HG03558 (cell line): ENCODE results near the gene NUMBL.
"Not testable (repeated sequence)": the region's sequence is repeated elsewhere in the genome, so short reads cannot be mapped to it uniquely, and the experiment has no call there.

Experiments
- ATAC-seq: cut with Tn5 transposase; IDR thresholded peaks from one replicate; pipeline ENCODE4 v1.9.1; 2021; ENCODE audit warnings: moderate number of reproducible peaks; ENCODE audit not compliant: unreplicated experiment; ENCODE audit errors: extremely low read depth

The NUMBL gene

DNA sequence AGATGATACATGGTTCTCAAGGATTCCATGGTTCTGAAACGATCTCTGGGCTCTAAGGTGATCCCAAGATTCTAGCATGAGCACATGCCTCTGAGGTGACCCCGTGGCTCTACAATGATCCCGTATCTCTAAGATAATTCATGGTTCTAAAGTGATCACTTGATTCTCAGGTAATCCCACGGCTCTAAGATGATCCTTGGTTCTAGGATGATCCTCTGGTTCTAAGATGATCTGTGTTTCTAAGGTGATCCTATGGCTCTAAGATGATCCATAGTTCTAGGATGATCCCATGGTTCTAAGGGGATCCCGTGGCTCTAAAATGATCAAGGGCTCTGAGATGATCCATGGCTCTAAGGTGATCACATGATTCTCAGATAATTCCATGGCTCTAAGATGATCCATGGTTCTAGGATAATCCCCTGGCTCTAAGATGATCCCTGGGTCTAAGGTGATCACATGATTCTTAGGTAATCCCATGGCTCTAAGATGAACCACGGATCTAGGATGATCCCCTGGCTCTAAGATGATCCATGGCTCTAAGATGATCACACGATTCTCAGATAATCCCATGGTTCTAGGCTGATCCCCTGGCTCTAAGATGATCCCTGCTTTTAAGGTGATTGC lies 21.3 kb downstream of the NUMBL start:
- no peak for ATAC-seq

DNA sequence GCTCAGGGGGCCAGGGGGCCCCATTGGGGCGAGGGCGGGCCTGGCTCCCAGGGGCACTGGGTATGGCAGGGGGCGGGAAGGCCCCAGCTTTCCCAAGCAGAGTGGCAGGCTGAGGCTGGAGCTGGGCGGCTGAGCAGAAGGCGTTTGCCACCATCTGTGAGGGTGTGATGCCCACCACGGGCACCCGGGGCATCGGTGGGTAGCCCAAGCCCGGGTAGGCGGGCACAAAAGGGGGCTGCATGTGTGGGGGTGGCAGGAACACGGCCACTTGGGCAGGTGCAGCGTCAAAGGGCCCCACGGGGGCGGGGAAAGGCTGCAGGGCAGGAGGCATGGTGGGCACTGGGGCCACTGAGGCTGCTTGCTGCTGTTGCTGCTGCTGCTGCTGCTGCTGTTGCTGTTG lies 22.8 kb downstream of the NUMBL start:
- ATAC-seq, result no peak

DNA sequence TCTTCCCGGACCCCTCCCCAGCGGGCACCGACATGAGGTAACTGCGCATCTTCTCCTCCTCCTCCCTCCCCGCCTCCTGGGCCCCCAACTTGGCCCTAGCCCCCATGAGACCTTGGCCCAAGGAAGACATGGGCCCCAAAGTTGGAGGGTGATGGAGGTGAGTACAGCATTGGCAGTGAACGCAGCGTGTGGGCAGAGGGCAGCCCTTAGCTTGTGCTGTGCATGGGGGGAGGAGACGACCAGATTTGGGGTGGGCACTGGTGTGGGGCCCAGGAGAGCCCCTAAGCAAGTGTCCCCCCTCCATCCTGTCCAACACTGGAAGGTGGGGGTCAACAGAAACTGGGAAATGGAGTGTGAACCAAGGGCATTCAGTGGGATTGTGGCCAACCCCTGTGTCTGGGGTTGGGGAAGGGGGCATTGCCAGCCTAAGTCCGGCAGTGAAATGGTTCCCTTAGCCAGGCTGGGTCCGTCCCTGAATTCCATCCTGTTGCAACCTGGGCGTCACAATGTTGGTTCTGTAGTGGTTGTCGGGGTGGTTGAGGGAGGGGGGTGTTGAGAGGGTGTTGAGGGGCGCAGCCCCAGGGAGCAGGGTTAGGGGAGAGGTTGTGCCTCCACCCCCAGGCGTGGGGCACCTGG lies 23.5 kb downstream of the NUMBL start:
- no peak for ATAC-seq

DNA sequence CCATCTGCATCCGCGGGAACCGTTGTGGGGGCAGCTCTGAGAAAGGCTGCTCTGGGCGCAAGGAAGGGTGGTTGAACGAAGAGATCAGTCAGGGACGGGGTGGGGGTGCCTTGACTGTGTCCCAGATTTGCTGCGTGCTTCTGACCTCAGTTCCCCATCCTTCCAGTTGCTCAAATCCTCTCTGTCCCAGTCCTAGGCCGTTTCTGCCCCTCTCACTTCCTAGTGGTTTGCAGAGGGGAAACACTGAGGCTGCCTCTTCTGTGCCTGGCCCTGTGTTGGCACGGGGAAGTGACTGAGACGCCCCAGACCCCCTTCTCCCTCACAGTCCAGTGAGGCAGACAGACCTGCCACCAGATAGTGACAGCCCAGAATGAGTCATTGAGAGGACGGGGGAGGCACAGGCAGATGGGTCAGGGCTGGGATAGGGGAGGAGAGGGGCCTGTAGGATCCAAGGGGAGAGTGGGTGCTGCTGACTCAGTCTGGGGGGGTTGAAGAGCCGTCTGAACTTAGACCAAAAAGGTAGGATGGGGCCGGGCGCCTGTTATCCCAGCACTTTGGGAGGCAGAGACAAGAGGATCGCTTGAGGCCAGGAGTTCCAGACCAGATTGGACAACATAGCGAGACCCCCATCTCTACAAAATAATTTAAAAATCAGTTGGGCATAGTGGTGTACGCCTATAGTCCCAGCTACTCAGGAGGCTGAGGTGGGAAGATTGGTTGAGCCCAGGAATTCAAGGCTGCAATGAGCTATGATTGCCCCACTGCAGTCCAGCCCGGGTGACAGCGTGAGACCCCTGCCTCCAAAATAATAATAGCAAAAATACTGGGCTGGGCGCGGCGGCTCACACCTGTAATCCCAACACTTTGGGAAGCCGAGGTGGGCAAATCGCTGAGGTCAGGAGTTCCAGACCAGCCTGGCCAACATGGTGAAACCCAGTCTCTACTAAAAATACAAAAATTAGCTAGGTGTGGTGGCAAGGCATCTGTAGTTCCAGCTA lies 26.5 kb downstream of the NUMBL start:
- no peak for ATAC-seq

DNA sequence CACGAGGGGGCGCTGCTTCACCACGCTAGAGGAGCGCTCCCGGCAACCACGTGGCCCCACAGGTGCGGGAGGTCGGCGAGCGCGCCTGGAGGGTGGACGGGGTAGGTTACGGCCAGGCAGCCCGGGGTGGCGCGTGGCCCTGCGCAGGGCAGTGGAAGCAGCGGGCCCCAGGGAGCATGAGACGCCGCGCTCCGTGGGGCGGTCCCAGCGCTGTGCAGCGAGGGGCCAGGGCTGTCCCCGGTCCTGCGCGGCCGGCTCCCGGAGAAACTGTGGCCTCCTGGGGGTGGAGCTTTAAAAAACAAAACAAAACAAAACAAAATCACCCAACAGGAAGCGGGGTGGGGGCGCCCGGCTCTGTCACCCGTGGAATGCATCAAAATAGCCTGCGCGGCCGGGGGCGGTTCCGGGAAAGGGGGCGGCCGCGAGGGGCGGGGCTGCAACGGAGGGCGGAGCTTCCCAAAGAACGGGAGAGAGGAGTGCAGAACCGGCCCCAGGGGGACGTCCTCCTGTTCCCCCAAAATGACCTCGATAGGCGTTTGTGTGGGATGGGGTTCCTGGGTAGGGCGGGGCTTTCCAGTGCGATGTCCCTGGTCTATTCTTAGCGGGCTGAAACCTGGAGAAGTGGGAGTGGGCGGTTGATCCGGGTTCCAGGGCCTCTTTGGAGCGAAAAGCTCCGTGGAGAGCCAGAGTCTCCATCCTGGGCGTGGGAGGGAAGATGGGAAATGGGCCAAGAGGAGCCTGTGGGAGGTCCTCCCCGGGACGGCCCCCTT lies 27.3 kb downstream of the NUMBL start:
- ATAC-seq, result no peak

DNA sequence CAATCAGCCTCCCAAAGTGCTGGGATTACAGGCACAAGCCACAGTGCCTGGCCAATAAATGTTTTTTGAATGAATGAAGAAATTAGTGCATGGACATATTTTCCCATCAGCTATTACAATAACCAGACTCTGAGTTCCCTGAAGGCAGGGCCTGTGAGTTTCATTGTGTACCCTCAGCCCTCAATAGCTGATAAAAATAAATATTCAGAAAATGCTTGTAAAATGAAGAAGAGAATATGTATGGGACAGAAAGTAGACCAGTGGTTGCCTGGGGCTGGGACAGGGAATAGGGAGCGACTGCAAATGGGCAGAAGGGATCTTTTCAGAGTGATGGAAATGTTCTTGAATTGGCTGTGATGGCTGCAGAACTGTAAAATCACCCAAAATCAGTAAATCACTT lies 28.8 kb downstream of the NUMBL start:
- ATAC-seq, result no peak

DNA sequence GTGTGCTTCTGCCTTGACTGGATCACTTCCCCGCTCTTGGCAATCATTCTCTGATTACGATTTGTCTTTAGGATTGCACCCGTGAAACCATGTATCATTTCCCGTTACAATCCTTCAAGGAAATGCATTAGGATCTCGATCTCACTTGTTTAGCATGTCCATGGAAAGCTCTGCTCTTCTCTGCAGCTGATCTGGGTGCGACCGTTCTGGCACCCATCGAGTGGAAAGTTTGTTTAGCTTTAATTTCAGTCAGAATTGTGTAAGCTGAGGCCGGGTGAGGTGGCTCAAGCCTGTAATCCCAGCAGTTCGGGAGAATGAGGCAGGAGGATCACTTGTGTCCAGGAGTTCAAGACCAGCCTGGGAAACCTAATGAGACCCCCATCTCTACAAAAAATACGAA lies 30.9 kb downstream of the NUMBL start:
- ATAC-seq, result no peak

DNA sequence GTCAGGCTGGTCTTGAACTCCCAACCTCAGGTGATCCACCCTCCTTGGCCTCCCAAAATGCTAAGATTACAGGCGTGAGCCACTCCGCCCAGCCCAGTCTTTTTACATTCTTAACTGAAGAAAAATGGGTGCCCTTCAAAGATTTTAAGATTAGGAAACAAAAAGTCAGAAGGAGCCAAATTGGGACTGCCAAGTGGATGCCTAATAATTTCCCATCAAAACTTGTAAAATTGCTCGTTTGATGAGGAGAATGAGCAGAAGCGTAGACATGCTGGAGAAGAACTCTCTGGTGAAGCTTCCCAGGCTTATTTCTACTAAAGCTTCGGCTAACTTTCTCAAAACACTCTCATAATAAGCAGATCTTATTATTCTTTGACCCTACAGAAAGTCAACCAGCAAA lies 31.3 kb downstream of the NUMBL start:
- no peak for ATAC-seq

DNA sequence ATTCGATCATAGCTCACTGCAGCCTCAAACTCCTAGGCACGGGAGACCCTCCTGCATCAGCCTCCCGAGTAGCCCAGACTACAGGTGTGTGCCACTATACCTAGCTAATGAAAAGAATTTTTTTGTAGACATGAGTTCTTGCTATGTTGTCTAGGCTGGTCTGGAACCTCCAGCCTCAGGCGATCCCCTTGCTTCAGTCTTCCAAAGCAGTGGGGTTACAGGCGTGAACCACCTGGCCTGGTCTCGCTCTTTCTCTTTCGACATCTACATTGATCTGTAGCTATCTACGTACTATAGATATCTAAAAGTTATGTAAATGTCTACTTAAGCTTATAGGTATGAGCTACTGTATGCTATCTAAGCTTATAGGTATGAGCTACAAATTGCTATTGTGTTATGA lies 32.4 kb downstream of the NUMBL start:
- ATAC-seq, result no peak

DNA sequence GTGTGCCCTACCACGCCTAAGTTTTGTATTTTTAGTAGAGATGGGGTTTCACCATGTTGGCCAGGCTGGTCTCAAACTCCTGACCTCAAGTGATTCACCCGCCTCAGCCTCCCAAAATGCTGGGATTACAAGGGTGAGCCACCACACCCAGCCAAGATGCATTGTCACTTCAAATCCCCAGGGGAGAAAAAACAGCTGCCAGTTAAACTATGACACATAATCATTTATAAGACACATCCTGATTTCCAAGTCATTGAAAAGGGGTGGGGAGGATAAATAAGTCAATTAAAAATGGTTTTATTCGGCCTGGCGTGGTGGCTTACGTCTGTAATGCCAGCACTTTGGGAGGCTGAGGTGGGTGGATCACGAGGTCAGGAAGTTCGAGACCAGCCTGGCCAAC lies 34.8 kb downstream of the NUMBL start:
- not testable (repeated sequence) for ATAC-seq

DNA sequence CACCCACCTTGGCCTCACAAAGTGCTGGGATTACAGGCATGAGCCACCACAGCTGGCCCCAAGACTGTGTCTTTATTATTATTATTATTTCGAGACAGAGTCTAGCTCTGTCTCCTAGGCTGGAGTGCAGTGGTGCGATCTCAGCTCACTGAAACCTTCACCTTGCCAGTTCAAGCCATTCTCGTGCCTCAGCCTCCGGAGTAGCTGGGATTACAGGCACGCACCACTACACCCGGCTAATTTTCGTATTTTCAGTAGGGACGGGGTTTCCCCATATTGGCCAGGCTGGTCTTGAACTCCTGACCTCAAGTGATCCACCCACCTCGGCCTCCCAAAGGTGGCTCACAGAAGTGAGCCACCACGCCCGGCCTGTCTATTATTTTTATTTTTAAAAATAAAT lies 38.1 kb downstream of the NUMBL start:
- not testable (repeated sequence) for ATAC-seq

DNA sequence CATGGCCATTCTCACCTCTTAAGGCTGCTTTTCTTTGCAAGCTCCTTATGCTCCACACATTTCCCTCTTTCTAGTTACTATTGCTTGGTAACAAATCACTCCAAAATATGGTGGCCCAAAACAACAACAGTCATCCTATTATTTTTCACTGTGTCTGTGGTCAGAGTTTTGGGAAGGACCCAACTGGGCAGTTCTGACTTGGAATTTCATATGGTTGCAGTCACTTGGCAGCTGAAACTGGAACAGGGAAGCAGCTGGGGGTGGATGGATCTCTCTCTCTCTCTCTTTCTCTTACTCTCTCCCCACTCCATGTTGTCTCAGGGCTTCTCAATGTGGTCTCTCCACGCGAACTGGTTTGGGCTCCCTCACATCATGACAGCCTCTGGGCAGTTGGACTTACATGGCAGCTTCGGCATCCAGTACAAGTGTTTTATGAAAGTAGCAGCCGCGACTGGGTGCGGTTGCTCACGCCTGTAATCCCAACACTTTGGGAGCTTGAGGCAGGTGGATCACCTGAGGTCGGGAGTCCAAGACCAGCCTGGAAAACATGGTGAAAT lies 39.6 kb downstream of the NUMBL start:
- no peak for ATAC-seq

DNA sequence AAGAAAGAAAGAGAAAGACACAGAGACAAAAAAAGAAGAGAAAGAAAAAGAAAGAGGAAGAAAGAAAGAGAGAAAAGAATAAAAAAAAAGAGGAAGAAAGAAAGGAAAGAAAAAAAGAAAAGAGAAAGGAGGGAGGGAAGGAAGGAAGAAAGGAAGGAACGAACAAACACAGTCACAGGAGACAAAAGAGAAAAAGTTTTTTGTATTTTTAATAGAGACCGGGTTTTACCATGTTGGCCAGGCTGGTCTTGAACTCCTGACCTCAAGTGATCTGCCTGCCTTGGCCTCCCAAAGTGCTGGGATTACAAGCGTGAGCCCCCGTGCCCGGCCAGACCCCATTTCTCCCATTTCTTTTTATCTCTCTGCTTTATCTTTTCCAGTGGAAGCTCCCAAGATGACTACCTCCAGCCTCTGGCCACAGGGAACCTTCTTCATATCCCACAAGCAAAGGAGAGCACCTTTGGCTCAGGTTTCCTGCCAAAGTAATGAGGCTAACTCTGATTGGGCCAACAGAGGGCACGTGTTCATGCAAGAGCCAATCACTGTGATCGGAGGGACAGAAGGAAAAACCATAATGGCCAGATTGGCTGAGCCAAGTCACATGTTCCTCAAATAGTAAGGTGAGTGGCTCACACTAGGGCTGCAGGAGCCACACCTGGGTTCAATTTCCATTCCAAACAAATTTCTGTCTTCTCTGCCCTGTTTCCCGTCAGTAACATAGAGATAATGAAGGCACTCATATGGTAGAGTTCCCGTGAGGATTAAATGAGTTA lies 40.4 kb downstream of the NUMBL start:
- not testable (repeated sequence) for ATAC-seq

DNA sequence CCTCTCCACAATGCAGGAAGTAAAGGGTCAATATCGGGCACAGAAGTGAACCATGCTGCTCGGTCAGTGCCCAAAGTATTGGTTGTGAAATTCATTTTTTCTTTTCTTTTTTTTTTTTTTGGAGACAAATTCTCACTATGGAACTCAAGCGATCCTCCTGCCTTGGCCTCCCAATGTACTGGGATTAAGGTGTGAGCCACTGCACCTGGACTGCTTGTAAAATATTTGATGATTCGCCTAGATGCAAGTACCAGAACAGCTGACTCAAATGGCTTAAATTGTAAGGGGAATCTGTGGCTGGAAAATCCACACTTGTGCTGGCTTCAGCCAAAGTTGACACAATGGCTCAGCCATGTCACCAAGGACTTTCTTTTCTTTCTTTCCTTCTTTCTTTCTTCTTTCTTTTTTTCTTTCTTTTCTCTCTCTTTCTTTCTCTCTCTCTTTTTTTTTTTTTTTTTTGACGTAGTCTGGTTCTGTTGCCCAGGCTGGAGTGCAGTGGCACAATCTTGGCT lies 43.7 kb downstream of the NUMBL start:
- ATAC-seq, result no peak

DNA sequence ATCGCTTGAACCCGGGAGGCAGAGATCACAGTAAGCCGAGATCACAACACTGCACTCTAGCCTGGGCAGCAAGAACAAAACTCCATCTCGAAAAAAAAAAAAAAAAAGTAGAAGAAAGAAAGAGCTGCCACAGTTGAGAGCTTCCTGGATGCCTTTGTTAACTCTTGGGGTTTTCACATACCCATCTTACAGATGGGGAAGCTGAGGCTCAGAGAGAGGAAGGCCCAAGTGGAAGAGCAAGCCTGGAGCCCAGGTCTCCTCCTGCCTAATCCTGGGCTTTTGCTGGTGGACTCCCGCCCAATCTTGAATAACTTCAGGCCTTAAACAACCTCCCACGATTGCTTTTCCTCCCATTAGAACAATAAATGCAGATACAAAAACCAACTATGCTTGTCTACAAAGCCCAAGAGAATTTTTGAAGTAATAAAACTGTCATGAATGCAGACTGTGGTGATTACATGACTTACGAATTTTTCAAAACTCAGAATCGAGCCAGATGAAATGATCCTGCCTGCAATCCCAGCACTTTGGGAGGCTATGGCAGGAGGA lies 47.6 kb downstream of the NUMBL start:
- no peak for ATAC-seq

DNA sequence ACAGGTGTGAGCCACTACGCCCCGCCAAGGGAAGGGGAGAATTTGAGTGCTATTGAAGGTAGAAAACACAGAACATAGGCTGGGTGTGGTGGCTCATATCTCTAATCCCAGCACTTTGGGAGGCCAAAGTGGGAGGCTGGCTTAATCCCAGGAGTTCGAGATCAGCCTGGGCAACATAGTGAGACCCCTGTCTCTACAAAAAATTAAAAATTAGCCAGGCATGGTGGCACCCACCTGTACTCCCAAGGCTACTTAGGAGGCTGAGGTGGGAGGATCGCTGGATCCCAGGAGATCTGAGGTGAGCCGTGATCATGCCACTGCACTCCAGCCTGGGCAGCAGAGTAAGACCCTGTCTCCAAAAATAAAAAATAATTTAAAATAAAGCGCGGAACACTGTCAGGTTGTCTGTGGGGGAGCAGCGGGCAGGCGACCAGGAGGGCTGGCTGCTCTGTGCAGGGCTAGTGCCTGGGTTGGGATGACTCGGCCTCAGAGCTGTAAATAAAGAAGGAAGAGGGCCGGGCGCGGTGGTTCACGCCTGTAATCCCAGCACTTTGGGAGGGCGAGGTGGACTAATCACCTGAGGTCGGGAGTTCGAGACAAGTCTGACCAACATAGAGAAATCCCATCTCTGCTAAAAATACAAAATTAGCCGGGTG lies 48.3 kb downstream of the NUMBL start:
- no peak for ATAC-seq

DNA sequence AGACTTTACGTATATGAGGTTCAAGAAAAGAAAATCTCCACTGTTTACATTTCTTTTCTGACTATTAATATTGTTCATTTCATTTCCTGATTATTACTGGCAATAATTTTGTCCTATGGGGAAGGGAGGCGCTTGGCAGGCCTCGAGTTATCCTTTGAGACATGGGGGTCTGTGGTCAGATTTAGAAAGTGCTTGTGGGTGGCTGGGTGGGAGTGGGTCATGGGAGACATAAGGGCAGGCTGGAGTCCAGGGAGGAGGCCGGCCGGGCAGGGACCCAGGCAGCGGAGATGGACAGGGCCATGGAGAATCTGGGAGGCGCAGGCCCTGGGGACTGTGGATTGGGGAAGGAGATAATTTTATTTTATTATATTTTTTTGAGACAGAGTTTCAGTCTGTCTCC lies 49.2 kb downstream of the NUMBL start:
- ATAC-seq, result no peak

DNA sequence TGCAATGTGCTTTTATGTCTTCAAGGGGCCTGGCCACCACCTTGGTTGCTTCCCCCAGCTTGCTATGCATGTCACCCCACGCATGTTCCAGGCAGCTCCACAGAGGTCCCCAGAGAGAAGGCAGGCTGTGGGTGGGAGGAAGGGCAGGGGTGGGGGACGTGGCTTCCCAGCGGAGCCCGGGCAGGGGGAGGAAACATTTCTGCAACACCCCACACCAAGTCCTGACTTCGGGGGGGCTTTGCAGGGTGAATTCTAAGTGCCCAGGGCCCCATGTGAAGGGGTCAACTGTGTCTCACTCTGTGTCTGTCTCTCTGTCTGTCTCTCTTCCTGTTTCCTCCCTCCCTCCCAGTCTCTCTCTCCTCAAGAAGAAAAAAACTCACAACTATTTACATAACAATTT lies 49.7 kb downstream of the NUMBL start:
- no peak for ATAC-seq

DNA sequence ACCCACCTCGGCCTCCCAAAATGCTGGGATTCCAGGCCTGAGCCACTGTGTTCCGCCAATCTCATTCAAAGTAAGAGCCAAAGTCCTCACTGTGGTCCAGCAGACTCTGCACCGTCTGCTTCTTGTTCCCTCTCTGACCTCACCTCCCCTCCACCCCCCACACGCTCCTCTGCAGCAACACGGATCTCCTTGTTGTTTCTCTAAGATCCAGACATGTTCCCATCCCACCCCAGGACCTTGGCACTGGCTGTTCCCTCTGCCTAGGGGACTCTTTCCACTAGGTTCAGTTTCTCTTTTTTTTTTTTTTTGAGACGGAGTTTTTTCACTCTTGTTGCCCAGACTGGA lies 50.8 kb downstream of the NUMBL start:
- no peak for ATAC-seq
